MM.1S (cell line): ENCODE results near the gene IMMP2L.

Experiments
- DNase-seq: peaks from one replicate; pipeline ENCODE4 v3.0.0-alpha.2; 2015
- H2AFZ ChIP-seq: fragments of 300-600 bp; sonication (generic); 2 replicates; pipeline ENCODE4 v1.6.0; 2016; ENCODE audit warnings: antibody characterized with exemption, low read length
- H3F3A ChIP-seq: fragments of 300-600 bp; sonication (generic); 2 replicates; pipeline ENCODE4 v1.6.1; 2016; ENCODE audit warnings: mild to moderate bottlenecking, antibody characterized with exemption, low read length, moderate library complexity, mixed read lengths; ENCODE audit not compliant: insufficient read depth
- H3K27ac ChIP-seq: fragments of 300-600 bp; sonication (generic); 2 replicates; pipeline ENCODE4 v1.5.1; 2016; ENCODE audit warnings: mild to moderate bottlenecking, low read length
- H3K27me3 ChIP-seq: fragments of 300-600 bp; sonication (generic); replicated peaks from 2 replicates; pipeline ENCODE4 v1.6.0; 2016; ENCODE audit warnings: low read length; ENCODE audit not compliant: insufficient read depth
- H3K36me3 ChIP-seq: fragments of 300-600 bp; sonication (generic); replicated peaks from 2 replicates; pipeline ENCODE4 v1.6.1; 2016; ENCODE audit warnings: mild to moderate bottlenecking, low read length, mixed read lengths; ENCODE audit not compliant: insufficient read depth
- H3K4me1 ChIP-seq: fragments of 300-600 bp; sonication (generic); 2 replicates; pipeline ENCODE4 v1.6.1; 2016; ENCODE audit warnings: low read length, mixed read lengths
- H3K4me2 ChIP-seq: fragments of 300-600 bp; sonication (generic); 2 replicates; pipeline ENCODE4 v1.6.0; 2016; ENCODE audit warnings: low read depth, low read length
- H3K4me3 ChIP-seq: fragments of 300-600 bp; sonication (generic); 2 replicates; pipeline ENCODE4 v1.5.1; 2016; ENCODE audit warnings: low read length, mixed read lengths
- H3K79me2 ChIP-seq: fragments of 300-600 bp; sonication (generic); 2 replicates; pipeline ENCODE4 v1.6.1; 2016; ENCODE audit warnings: mixed run types, low read length, mixed read lengths
- H3K9ac ChIP-seq: fragments of 300-600 bp; sonication (generic); 2 replicates; pipeline ENCODE4 v1.6.1; 2016; ENCODE audit warnings: low read length, mixed read lengths
- H3K9me2 ChIP-seq: fragments of 300-600 bp; sonication (generic); replicated peaks from 2 replicates; pipeline ENCODE4 v1.6.1; 2016; ENCODE audit warnings: mild to moderate bottlenecking, low read length, mixed read lengths; ENCODE audit not compliant: insufficient read depth
- H3K9me3 ChIP-seq: fragments of 300-600 bp; sonication (generic); replicated peaks from 2 replicates; pipeline ENCODE4 v1.6.1; 2016; ENCODE audit warnings: mild to moderate bottlenecking, low read length, mixed read lengths; ENCODE audit not compliant: insufficient read depth
- H4K20me1 ChIP-seq: fragments of 300-600 bp; sonication (generic); 2 replicates; pipeline ENCODE4 v1.6.1; 2016; ENCODE audit warnings: mild to moderate bottlenecking, low read length, moderate library complexity, mixed read lengths; ENCODE audit not compliant: insufficient read depth
- CTCF ChIP-seq: fragments of 300-600 bp; sonication (generic); IDR thresholded peaks from 2 replicates; pipeline ENCODE4 v1.5.1; 2016; ENCODE audit warnings: antibody characterized with exemption, low read length, mixed read lengths
- EZH2 ChIP-seq: fragments of 300-600 bp; sonication (generic); optimal IDR thresholded peaks from 2 replicates; pipeline ENCODE3; 2017; ENCODE audit warnings: low read depth, mild to moderate bottlenecking, antibody characterized with exemption, low read length, mixed read lengths
- EZH2phosphoT487 ChIP-seq: fragments of 300-600 bp; sonication (generic); IDR thresholded peaks from 2 replicates; pipeline ENCODE4 v1.6.1; 2018; ENCODE audit warnings: antibody characterized with exemption, low read length

The IMMP2L gene

GRCh38 chr7:111492234-111492633 lies 70.1 kb downstream of the IMMP2L start:
- no peaks in the 10 kb centered on the region for H3K9me3 ChIP-seq
- no peak overlapping the region for H3K4me3 ChIP-seq
- H3F3A ChIP-seq: no peaks in the 10 kb centered on the region
- H4K20me1 ChIP-seq: no peaks in the 10 kb centered on the region
- no peak overlapping the region for H3K9ac ChIP-seq
- no peaks in the 10 kb centered on the region for H3K4me1 ChIP-seq
- H2AFZ ChIP-seq: no peak overlapping the region
- no peak for DNase-seq
- no peaks in the 10 kb centered on the region for H3K27me3 ChIP-seq
- H3K36me3 ChIP-seq: no peaks in the 10 kb centered on the region
- no peaks in the 10 kb centered on the region for H3K9me2 ChIP-seq
- no peaks in the 10 kb centered on the region for H3K79me2 ChIP-seq
- TF ChIP-seq EZH2 (no peak), EZH2phosphoT487 (no peak), CTCF (no peak)
- H3K27ac ChIP-seq: no peak overlapping the region
- no peak overlapping the region for H3K4me2 ChIP-seq

GRCh38 chr7:111486472-111487142 lies 75.7 kb downstream of the IMMP2L start:
- Histone ChIP-seq H3K27me3 (no peaks in the 10 kb centered on the region), H2AFZ (no peak overlapping the region)
- DNase-seq: peak; percentile 53

GRCh38 chr7:111485701-111486380 lies 76.5 kb downstream of the IMMP2L start:
- Histone ChIP-seq H3K4me1 (no peaks in the 10 kb centered on the region), H3F3A (no peaks in the 10 kb centered on the region), H3K9me2 (no peaks in the 10 kb centered on the region), H4K20me1 (no peaks in the 10 kb centered on the region), H3K27me3 (no peaks in the 10 kb centered on the region), H3K4me2 (no peak overlapping the region), H3K79me2 (no peaks in the 10 kb centered on the region), H3K9me3 (no peaks in the 10 kb centered on the region), H3K9ac (no peak overlapping the region), H2AFZ (no peak overlapping the region), H3K27ac (no peak overlapping the region), H3K36me3 (no peaks in the 10 kb centered on the region), H3K4me3 (no peak overlapping the region)
- DNase-seq: no peak
- TF ChIP-seq CTCF: no peak
- TF ChIP-seq EZH2phosphoT487: no peak
- no peak for TF ChIP-seq EZH2

More at GRCh38 chr7:111486472-111487142, 75.7 kb downstream of the IMMP2L start:
- no peaks in the 10 kb centered on the region for H3K9me3 ChIP-seq
- H3K4me3 ChIP-seq: no peak overlapping the region
- no peaks in the 10 kb centered on the region for H3F3A ChIP-seq
- no peak overlapping the region for H3K4me2 ChIP-seq
- no peak for TF ChIP-seq EZH2
- TF ChIP-seq CTCF: peak; percentile 88
- H3K4me1 ChIP-seq: no peaks in the 10 kb centered on the region
- H3K79me2 ChIP-seq: no peaks in the 10 kb centered on the region
- H3K27ac ChIP-seq: no peak overlapping the region
- H3K36me3 ChIP-seq: no peaks in the 10 kb centered on the region
- no peaks in the 10 kb centered on the region for H3K9me2 ChIP-seq
- H3K9ac ChIP-seq: no peak overlapping the region
- H4K20me1 ChIP-seq: no peaks in the 10 kb centered on the region
